Measurements from ENCODE around the gene TRIM7.

Gene TRIM7

DNA sequence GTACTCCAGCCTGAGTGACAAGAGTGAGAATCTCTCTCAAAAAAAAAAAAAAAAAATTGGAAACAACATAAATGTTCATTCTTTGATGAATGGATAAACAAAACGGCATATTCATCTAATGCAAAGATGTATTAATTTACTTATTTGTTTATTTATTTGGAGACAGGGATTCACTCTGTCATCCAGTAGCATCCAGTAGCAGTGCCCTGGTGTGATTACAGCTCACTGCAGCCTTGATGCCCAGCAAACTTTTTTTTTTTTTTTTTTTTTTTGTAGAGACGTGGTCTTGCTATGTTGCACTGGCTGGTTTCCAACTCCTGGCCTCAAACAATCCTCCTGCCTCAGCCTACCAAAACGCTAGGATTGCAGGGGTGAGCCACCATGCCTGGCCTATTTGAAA, 33.2 kb downstream of the TRIM7 start:
- DNase-seq (ENCODE audit: low spot score) = no peak

DNA sequence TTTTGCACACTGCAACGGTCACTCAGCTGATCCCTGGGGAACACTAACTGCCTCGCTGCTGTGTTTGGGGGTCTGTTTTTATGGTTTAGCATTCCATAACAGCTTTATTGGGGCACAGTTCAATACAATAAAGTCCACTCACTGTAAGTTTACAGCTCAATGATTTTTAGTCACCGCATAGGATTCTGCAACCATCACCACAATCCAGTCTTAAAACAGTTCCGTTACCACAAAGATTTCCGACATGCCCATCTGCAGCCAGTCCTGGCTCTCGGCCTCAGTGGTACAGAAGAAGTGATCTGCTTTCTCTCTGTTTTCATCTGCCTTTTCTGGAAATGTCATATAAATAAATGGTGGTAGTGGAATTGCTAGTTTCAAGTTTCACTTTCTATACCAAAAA, 34.0 kb downstream of the TRIM7 start:
- no peak for DNase-seq (ENCODE audit: low spot score)

DNA sequence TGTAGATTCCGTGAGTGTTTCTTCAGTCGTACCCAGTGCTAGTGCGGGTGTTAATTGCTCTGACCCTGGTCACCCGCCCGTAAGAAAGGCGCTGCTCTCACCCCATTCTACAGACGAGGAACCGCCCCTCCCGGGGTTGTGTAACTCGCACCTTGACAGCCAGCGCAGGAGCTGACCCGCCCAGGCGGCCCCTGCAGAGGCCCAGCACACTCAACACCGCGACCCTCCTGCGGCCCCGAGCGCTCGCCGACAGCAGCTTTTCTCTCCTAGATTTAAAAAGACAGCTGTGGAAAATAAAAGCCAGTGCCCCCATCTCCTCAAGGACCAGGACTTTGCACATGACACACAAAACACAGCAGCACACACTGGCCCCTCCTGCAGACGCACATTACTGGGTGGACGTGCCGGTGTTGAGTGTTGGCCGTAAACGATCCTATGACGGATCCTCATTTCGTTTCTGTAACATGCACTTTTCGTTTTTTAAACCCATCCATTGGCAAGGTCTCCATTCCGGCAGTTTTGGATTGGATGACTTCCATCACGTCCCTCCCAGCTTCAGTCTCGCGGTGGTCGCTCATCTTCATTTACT, 34.7 kb downstream of the TRIM7 start:
- peak; percentile 31 for DNase-seq (ENCODE audit: low spot score)

DNA sequence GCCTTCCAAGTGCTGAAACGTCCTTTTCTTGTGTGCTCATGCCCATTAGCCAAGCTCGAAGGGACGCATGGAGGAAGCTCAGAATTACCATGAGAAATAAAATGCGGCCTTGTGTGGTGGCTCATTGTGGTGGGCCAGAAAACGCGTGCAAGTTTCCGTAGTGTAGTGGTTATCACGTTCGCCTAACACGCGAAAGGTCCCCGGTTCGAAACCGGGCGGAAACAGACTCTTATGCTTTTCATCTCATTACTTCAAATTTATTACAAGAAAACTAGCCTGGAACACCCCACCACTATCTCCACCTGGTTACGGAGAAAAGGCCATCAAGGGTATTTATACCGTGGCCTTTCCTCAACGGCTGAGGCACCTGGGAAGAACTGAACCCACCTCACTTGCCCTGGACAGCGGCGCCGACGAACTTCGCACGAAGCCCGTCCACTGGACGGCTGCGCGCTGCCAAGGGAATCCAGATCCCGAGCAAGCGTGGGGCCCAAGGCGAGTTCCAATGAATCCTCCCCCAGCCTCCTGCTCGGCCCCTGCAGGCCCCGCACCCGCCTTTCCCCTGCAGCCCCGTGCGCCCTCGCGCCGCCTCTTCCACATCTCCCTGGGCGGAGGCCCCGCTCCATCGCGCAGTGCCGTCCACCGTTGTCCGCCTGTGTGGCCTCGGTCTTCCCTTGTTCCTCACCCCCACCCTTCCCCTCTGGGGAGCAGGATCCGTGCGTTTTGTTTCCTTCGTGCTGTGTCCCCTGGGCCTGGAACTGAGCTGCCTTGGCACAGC, 35.3 kb downstream of the TRIM7 start:
- peak; percentile 45 for DNase-seq (ENCODE audit: low spot score)

DNA sequence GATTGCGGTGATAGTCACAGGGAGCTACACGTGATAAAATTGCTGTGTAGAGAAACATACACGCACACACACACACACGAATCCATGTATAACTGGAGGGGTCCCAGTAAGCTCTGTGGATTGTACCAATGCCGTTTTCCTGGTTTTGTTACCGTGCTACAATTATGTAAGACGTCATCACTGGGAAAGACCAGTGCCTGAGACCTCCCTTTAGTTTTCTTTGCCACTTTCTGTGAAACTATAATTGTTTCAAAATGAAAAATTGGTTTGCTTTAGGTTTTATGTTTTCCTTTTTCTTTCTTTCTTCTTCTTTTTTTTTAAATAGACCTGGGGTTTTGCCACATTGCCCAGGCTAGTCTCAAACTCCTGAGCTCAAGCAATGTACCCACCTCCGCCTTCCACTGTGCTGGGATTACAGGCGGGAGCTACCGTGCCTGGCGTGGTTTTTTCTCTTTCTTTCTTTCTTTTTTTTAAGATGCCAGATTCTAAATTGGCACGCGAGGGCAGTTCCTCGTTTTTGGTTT, 36.3 kb downstream of the TRIM7 start:
- DNase-seq (ENCODE audit: low spot score) = no peak

DNA sequence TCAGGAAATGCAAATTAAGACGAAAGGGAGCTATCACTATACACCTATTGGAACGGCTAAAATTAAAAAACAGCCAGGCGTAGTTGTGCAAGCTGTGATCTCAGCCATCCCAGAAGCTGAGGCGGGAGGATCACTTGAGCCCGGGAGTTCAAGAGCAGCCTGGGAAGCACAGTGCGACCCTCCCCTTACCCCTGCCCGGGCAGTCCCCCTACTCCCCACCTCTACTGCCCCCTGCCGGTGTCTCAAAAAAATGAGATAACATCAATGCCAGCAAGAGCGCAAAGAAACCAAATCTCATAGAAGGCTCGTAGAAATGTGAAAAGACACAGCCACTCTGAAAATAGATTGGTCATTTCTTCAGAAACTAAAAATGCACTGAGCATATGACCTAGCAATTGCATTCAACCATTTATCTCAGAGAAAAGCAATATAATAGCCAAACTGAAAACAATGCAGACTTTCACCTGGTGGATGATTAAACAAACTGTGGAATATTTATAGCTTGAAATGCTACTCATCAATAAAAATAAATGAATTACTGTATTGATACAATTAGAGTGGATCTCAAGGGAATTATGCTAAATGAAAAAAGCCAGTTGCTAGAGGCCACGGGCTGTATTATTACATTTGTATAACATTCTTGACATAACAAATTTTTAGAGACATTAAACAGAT, 37.0 kb downstream of the TRIM7 start:
- peak; percentile 62 for DNase-seq (ENCODE audit: low spot score)

DNA sequence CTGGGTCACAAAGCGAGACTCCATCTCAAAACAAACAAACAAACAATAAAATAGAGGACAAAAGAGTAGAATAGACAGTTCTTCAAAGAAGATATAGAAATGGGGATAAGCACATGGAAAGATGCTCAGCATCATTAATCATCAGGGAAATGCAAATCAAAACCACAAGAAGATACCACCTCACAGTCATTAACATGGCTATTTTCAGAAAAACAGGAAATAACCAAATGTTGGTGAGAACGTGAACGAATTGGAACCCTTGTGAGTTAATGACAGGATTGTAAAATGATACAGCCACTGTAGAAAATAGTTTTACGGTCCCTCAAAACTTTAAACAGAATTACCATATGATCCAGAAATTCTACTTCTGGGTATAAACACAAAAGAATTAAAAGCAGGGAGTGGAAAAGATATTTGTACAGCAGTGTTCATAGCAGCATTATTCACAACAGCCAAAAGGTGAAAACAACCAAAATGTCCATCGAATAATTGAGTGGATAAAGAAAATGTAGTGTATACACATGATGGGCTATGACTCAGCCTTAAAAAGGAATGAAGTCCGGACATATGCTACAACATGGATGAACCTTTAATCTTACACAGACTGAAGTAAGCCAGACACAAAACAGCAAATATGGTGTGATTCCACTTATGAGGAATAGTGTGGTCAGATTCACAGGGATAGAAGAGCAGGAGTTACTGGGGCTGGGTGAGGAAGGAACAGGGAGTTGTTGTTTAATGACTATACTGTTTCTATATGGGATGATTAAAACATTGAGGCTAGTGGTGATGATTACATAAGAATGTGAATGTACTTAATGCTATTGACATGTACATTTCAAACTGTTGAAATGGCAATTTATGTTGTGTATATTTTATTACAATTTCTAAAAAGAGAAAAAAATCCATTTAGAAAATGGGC, 37.9 kb downstream of the TRIM7 start:
- DNase-seq (ENCODE audit: low spot score) = no peak

DNA sequence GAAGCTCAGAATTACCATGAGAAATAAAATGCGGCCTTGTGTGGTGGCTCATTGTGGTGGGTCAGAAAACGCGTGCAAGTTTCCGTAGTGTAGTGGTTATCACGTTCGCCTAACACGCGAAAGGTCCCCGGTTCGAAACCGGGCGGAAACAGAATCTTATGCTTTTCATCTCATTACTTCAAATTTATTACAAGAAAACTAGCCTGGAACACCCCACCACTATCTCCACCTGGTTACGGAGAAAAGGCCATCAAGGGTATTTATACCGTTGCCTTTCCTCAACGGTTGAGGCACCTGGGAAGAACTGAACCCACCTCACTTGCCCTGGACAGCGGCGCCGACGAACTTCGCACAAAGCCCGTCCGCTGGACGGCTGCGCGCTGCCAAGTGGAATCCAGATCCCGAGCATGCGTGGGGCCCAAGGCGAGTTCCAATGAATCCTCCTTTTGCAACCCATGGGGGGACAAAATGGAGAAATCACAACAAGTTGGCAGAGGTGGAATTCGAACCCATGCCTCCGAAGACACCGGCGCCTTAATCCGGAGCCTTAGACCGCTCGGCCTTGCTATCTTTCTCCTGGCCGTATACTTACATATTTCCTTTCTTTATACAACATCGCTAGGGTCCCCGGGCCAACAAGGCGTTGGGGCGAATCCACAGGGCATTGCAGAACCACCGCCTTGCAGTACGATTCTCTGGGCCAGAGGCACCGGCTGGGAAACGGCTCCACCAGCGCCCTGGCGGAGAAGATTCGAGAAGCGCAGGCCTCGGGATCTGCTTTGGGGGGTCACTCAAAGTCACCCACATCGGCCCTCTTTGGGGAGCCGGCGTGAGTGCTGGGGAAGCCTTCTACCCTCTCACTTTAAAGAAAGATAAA, 40.7 kb downstream of the TRIM7 start:
- no peak for DNase-seq (ENCODE audit: low spot score)

DNA sequence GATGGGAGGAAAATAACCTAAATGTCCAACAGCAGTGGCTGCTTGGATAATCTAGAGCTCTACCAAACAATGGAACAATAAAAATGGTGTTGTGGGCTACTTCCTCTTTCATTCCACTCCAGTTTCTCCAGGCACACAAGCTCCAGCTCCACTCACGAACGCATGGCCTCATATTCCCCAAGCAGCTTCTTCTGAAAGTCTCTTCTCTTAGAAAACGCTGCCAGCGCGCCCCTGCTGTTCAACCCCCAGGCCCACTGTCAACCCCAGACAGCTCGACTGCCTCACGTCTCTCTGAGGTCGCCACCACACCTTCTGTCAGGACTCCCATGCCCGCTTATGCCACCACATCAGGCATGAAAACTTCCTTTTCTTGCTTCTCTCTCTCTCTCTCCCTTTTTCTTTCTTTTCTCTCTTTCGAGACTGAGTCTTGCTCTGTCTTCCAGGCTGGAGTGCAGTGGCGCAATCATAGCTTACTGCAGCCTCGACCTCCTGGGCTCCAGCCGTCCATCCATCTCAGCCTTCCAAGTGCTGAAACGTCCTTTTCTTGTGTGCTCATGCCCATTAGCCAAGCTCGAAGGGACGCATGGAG, 41.4 kb downstream of the TRIM7 start:
- no peak for DNase-seq (ENCODE audit: low spot score)

DNA sequence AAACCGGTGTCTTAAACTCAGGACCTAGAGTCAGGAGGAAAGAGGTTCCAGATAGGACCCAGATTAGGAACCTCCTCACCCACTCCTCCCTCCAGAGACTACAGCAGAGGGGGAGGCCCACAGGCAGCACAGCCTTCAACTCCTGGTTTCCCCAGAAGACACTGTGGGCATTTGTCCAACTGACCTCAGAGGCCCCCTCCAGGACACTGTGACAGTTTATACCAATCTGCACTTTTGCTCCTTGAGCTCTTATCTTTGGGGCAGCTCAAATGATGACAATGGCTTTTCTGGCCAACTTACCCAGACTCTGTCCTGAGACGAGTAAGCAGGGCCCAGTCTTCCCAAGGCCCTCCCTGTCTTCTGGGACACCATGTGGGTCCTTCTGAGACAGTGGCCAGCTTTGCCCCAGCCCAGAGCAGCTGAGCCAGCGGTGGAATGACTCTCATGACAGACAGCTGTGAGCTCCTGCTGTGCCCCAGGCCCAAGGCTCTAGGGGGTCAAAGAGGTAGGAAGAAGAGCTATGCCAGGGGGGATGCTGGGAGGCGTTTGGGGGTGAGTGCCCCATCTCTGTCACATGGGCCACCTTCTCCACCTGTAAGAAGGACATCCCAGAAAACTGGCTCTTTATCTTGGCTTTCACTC, 43.3 kb downstream of the TRIM7 start:
- DNase-seq (ENCODE audit: low spot score) = no peak

DNA sequence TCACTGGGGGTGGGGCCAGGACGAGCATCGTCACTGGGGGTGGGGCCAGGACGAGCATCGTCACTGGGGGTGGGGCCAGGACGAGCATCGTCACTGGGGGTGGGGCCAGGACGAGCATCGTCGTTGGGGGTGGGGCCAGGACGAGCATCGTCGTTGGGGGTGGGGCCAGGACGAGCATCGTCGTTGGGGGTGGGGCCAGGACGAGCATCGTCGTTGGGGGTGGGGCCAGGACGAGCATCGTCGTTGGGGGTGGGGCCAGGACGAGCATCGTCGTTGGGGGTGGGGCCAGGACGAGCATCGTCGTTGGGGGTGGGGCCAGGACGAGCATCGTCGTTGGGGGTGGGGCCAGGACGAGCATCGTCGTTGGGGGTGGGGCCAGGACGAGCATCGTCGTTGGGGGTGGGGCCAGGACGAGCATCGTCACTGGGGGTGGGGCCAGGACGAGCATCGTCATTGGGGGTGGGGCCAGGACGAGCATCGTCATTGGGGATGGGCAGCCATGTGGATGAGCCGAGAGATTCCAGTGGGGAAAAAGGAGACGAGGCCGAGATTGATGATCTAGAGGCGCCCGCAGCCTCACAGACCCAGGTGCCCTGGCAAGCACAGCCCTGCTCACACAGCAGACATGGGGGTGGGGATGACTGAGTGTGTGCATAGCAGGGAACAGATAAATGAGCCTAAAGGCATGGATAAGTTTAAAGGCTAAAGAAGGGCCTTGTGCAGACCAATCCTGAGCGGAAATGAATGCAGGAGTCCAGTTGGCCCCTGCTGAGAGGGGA, 44.1 kb downstream of the TRIM7 start:
- peak; percentile 32 for DNase-seq (ENCODE audit: low spot score)

DNA sequence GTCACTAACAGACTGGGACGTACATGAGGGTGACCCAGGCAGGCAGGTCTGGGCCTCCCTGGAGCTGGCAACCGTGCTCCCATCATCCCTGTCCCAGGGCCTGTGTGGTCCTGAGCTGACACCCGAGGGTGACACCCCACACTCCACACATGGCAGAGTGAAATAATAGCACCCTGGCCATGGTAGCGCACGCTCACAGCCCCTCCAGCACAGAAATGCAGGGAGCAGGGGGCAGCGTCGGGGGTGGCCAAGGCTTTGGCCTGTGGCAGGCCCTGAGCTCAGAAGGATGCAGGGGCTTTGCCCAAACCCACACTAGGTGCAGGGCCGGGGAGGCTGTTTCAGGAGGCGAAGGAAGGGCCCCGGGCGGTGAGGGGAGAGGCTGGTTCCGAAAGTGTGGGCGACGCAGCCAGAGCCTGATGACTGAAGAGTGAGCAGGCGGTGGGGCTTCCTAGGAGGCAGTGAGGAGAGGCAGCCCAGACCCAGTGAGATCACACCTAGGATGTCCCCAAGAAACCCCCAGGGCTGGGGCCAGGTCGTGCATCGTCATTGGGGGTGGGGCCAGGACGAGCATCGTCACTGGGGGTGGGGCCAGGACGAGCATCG, 44.7 kb downstream of the TRIM7 start:
- peak; percentile 46 for DNase-seq (ENCODE audit: low spot score)

DNA sequence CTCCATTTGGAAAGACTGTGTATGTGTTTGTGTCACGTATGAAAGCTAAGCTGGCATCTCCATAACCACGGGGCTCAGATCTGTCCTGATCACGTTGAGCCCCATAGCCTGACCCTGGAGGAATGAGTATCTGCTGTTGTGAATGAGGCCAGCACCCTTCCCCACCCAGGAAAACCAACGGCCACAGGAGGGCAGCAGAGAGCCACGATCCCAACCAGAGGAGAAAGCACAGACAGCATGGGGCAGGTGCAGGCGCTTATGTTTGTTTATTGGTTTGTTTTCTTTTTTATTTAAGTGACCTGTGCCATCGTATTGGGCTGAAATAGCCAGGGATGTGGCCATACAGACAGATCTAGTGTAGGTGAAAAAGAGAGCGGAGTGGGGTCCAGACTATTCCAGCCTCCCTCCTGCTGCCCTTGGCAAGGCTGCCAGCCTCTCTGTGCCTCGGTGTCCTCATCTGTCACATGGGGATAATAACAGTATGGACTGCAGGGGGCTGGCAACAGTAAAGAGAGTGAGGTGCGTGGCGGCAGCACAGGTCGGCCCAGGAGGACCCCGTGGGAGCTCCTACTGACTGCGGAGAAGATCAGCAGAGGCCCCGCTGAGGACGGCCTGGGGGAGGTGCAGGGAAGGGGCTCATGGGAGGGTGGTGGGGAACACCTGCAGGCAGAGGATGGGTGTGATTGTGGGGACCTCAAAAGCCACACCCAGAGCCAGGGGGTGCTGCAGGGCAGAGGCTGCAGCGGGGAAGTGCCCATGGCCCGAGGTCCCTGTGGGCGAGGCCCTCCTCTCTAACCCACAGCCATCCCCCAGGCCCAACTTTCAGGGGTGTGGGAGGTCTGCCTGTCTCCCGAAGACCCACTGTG, 45.5 kb downstream of the TRIM7 start:
- peak; percentile 92 for DNase-seq (ENCODE audit: low spot score)

DNA sequence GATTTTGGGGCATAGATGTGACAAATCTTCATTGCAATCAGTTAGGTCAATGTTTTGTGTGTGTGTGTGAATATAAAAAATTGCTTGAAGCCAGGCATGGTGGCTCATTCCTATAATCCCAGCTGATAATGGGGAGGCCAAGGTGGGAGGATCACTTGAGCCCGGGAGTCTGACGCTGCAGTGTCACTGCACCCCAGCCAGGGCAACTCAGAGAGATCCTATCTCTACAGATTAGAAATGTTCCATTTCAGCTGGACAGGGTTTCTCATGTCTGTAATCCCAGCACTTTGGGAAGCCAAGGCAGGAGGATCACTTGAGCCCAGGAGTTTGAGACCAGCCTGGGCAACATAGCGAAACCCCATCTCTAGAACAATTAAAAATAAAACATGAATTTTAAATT, 46.1 kb downstream of the TRIM7 start:
- no peak for DNase-seq (ENCODE audit: low spot score)

DNA sequence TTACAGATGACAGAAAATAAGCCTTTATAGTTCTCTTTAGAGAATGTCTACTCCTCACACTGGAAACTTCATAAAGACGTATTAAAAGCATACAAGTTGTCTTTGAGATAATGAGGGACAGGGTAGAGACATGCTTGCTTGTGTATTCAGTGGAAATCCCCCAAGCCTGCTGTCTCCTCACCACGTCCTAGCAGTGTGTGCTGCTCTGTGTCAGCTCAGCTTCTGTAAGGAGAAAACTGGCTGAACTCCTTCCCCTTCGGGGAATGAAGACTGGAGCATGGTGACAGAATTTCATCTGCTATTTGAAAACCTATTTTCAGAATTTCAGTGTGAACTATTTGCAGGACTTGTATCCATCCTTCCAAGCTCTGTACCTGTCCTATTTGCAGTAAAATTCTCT, 48.2 kb downstream of the TRIM7 start:
- DNase-seq (ENCODE audit: low spot score) = no peak

DNA sequence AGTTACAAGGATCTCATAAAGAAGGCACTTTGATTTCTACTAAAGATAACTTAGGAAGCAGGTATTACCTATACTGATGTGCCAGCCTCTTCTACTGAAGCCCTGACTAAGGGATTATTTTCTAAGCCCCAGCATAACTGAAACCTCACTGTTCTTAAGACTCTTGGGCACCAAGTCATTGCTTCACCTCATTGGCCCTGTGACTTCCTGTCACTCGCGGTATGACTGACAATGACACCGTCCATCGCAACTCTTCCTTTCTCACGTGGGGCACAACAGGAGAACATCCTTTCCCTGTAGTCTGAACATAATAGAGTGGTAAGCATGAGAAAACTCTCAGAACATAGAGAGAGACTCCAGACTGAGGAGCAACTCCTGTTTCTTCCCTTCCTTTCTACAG, 51.2 kb downstream of the TRIM7 start:
- DNase-seq (ENCODE audit: low spot score) = no peak

DNA sequence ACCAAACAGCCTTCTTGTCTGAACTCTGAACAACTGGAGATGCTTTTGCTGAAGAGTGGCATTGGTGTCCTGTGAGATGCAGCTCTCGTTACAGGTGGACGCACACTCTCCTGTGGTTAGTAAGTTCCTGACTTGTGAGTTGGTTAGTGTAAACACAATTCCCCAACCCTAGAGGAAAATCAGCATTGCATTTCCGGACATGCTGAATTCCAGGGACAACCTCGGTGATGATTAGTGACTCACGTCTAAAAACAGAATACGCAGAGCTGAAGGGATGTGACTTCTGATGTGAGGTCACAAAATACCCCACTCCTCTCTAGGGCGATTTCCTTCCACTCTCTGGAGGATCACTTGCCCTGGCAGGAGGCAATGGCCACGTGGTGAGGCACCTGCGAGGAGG, 52.6 kb downstream of the TRIM7 start:
- DNase-seq (ENCODE audit: low spot score) = no peak

DNA sequence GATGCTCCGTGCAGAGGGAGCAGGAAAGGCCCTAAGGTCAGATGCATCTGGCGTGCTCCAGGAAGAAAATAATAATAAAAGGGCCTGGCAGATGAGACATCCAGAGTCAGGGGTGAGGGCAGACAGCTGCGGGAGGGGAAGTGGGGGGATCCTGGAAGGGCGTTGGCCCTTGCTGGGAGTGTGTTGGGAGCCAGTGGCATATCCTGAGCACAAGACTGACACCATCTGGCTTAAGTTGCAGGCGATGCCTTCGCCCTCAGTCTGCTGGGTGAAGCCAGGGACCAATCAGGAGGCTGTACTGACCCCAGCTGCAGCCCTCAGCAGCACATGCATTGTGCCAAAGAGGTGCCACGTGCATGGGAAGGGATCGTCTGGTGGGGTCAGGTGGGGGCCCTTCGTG, 53.9 kb downstream of the TRIM7 start:
- DNase-seq (ENCODE audit: low spot score) = no peak
